Neuronal stem cell (in vitro differentiated cells): ENCODE data around the gene CCDC27.
A peak's percentile ranks its signal among the peaks of the same experiment; 100 is the strongest.

ENCODE experiments used
- DNase-seq: peaks from one replicate; pipeline ENCODE4 v3.0.0-alpha.2; 2013; ENCODE audit warnings: low spot score
- H2AFZ ChIP-seq: one replicate; pipeline ENCODE4 v1.6.1; 2013; ENCODE audit warnings: mild to moderate bottlenecking, low read length, inconsistent platforms
- H2AK5ac ChIP-seq: 2 replicates; pipeline ENCODE4 v1.6.1; 2013; ENCODE audit warnings: low read depth, mild to moderate bottlenecking, inconsistent platforms, low read length, moderate library complexity, mixed read lengths
- H2BK120ac ChIP-seq: 2 replicates; pipeline ENCODE4 v1.6.1; 2013; ENCODE audit warnings: low read depth, mild to moderate bottlenecking, inconsistent platforms, low read length, moderate library complexity, mixed read lengths
- H2BK12ac ChIP-seq: one replicate; pipeline ENCODE4 v1.6.1; 2013; ENCODE audit warnings: low read length, inconsistent platforms
- H2BK15ac ChIP-seq: 2 replicates; pipeline ENCODE4 v1.6.1; 2013; ENCODE audit warnings: mild to moderate bottlenecking, low read length, inconsistent platforms, mixed read lengths
- H2BK5ac ChIP-seq: one replicate; pipeline ENCODE4 v1.6.1; 2013; ENCODE audit warnings: inconsistent platforms, mild to moderate bottlenecking, low read length, moderate library complexity
- H3K14ac ChIP-seq: one replicate; pipeline ENCODE4 v1.6.1; 2013; ENCODE audit warnings: low read length, inconsistent platforms
- H3K18ac ChIP-seq: 2 replicates; pipeline ENCODE4 v1.6.1; 2013; ENCODE audit warnings: low read length, inconsistent platforms
- H3K23ac ChIP-seq: 2 replicates; pipeline ENCODE4 v1.6.1; 2013; ENCODE audit warnings: low read depth, mild to moderate bottlenecking, mixed read lengths, low read length, inconsistent platforms; ENCODE audit not compliant: poor library complexity
- H3K27ac ChIP-seq: replicated peaks from 3 replicates; pipeline ENCODE4 v1.5.1; 2013; ENCODE audit warnings: low read length, inconsistent platforms
- H3K27me3 ChIP-seq, 3 experiments: 2 replicates each; pipeline ENCODE4 v1.6.1; 2013; ENCODE audit warnings: low read length in 3 of 3, mild to moderate bottlenecking in 2 of 3, inconsistent platforms in 1 of 3, low read depth in 1 of 3, mixed read lengths in 1 of 3, moderate library complexity in 1 of 3; ENCODE audit not compliant: control insufficient read depth in 3 of 3, insufficient read depth in 3 of 3
- H3K36me3 ChIP-seq, 2 donors: replicated peaks in 1 of 2; 2 replicates each; pipeline ENCODE4 v1.6.1; 2013; ENCODE audit warnings: low read length in 2 of 2; ENCODE audit not compliant: control insufficient read depth in 2 of 2, insufficient read depth in 2 of 2
- H3K4ac ChIP-seq: 2 replicates; pipeline ENCODE4 v1.6.1; 2013; ENCODE audit warnings: inconsistent platforms, mild to moderate bottlenecking, low read length, moderate library complexity
- H3K4me1 ChIP-seq, 2 donors: 1 replicate in 1 of 2; 2 replicates in 1 of 2; pipeline ENCODE4 v1.6.1; 2013; ENCODE audit warnings: low read length in 2 of 2, low read depth in 1 of 2; ENCODE audit not compliant: control insufficient read depth in 2 of 2, insufficient read depth in 1 of 2
- H3K4me2 ChIP-seq: one replicate; pipeline ENCODE4 v1.6.1; 2013; ENCODE audit warnings: mild to moderate bottlenecking, low read length, inconsistent platforms; ENCODE audit not compliant: insufficient read depth, poor library complexity, severe bottlenecking
- H3K4me3 ChIP-seq, 2 donors: 2 replicates each; pipeline ENCODE4 v1.5.1; 2013; ENCODE audit warnings: low read length in 2 of 2, mild to moderate bottlenecking in 2 of 2, inconsistent platforms in 1 of 2, moderate library complexity in 1 of 2
- H3K79me1 ChIP-seq: one replicate; pipeline ENCODE4 v1.6.1; 2013; ENCODE audit warnings: low read depth, mild to moderate bottlenecking, inconsistent platforms, low read length, moderate library complexity
- H3K9ac ChIP-seq: one replicate; pipeline ENCODE4 v1.6.1; 2013; ENCODE audit warnings: mild to moderate bottlenecking, low read depth, low read length, inconsistent platforms; ENCODE audit not compliant: poor library complexity
- H3K9me3 ChIP-seq, 2 donors: replicated peaks in 1 of 2; 2 replicates each; pipeline versions ENCODE3 to v1.6.1; 2013; ENCODE audit warnings: low read length in 2 of 2, mild to moderate bottlenecking in 2 of 2, inconsistent platforms in 1 of 2, low read depth in 1 of 2, mixed read lengths in 1 of 2, moderate library complexity in 1 of 2; ENCODE audit not compliant: control insufficient read depth in 2 of 2, insufficient read depth in 1 of 2
- H4K8ac ChIP-seq: one replicate; pipeline ENCODE4 v1.6.1; 2013; ENCODE audit warnings: low read depth, mild to moderate bottlenecking, inconsistent platforms, low read length, moderate library complexity
- H4K91ac ChIP-seq: one replicate; pipeline ENCODE4 v1.6.1; 2013; ENCODE audit warnings: low read length, low read depth, mild to moderate bottlenecking, inconsistent platforms; ENCODE audit not compliant: poor library complexity
- WGBS, 2 donors: extraction: QIAGEN DNeasy Blood & Tissue Kit; methylation state at CpG; one replicate each; pipeline ENCODE4 v1.1.7; 2013; ENCODE audit warnings: missing lambda C conversion rate in 2 of 2, mixed read lengths in 1 of 2; ENCODE audit not compliant: insufficient read length in 2 of 2, insufficient replicate concordance in 1 of 2; ENCODE audit errors: extremely low coverage in 2 of 2; 5-methylcytosine and 5-hydroxymethylcytosine counted together

Gene CCDC27

DNA sequence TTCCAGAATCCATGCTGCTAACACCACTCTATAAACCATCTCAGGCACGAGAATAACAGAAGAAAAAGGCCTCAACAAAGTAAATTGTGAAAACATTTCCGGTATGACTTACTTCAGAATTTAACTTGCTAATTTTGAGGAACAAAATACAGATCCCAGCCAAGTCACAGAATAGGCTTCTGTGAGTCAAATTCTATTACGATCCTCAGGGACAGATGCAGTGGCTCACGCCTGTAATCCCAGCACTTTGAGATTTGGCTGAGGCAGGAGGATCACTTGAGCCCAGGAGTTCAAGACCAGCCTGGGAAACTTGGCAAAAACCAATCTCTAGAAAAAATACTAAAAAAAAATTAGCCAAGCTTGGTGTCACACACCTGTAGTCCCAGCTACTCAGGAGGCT, 8.8 kb upstream of the CCDC27 start:
- no peak overlapping the region for H3K4me2 ChIP-seq
- H2BK5ac ChIP-seq, result no peak overlapping the region
- H2AFZ ChIP-seq, result no peak overlapping the region
- no CpG with 5 or more reads among the region's 4 CpGs for WGBS, 2 donors
- no peak overlapping the region for H3K23ac ChIP-seq
- no peak overlapping the region for H3K14ac ChIP-seq
- H3K27ac ChIP-seq, result no peak overlapping the region
- H4K8ac ChIP-seq, result no peak overlapping the region
- H2AK5ac ChIP-seq, result no peak overlapping the region
- H3K18ac ChIP-seq, result no peak overlapping the region
- H3K9me3 ChIP-seq, result no peaks in the 10 kb centered on the region
- no peak for DNase-seq
- H3K4me3 ChIP-seq, result no peak overlapping the region
- H2BK120ac ChIP-seq, result no peak overlapping the region
- H2BK15ac ChIP-seq, result no peak overlapping the region
- no peak overlapping the region for H2BK12ac ChIP-seq
- H3K27me3 ChIP-seq, result no peaks in the 10 kb centered on the region
- peaks cover 16% of the 10 kb centered on the region for H3K79me1 ChIP-seq
- peaks cover 34 to 72% of the 10 kb centered on the region in 2 donors for H3K36me3 ChIP-seq
- H4K91ac ChIP-seq, result no peak overlapping the region
- H3K9ac ChIP-seq, result no peak overlapping the region
- no peak overlapping the region for H3K4ac ChIP-seq
- H3K4me1 ChIP-seq, result peaks cover 13 to 17% of the 10 kb centered on the region in 2 donors

GRCh38 chr1:3743826-3744225, 8.4 kb upstream of the CCDC27 start:
- no CpG with 5 or more reads among the region's 12 CpGs for WGBS, 2 donors
- Histone ChIP-seq H3K4me2 (no peak overlapping the region), H3K18ac (no peak overlapping the region), H3K9me3 (no peaks in the 10 kb centered on the region), H3K4me1 (peaks cover 13 to 17% of the 10 kb centered on the region in 2 donors), H4K8ac (no peak overlapping the region), H2BK12ac (no peak overlapping the region), H3K23ac (no peak overlapping the region), H3K79me1 (peaks cover 16% of the 10 kb centered on the region), H3K27me3 (peaks cover 0 to 4% (median 0%) of the 10 kb centered on the region in 3 experiments), H2BK120ac (no peak overlapping the region), H3K27ac (no peak overlapping the region), H4K91ac (no peak overlapping the region), H3K36me3 (peaks cover 32 to 68% of the 10 kb centered on the region in 2 donors), H2AFZ (no peak overlapping the region), H3K9ac (no peak overlapping the region), H2AK5ac (no peak overlapping the region), H3K4me3 (no peak overlapping the region), H2BK15ac (no peak overlapping the region), H3K14ac (no peak overlapping the region), H3K4ac (no peak overlapping the region), H2BK5ac (no peak overlapping the region)
- no peak for DNase-seq

DNA sequence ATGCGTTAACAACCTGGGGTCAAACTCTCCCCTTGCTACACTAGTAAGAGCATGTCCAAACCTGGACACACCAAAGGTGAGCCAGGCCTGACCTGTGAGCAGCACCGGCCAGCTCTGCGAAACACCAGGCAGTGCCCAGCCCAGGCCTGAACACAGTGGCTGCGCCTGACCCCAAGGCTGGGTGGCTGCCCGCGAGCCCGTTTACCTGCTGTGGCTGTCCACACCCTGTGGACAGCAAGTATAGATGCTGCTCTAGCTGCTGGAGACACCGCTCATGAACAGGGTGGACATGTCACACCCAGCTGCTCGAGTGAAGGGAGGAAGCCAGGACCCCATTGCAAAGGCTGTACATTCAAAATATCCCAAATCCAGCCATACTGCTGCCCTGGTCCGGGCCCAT, 7.6 kb upstream of the CCDC27 start:
- Histone ChIP-seq H3K4ac (no peak overlapping the region), H4K91ac (no peak overlapping the region), H2BK15ac (no peak overlapping the region), H2BK5ac (no peak overlapping the region), H3K23ac (peak overlapping the region; percentile 65), H3K9me3 (no peaks in the 10 kb centered on the region), H3K79me1 (peaks cover 16% of the 10 kb centered on the region), H2BK12ac (no peak overlapping the region), H3K36me3 (peaks cover 29 to 60% of the 10 kb centered on the region in 2 donors), H3K9ac (no peak overlapping the region), H4K8ac (peak overlapping the region; percentile 17), H3K4me1 (peaks cover 13 to 17% of the 10 kb centered on the region in 2 donors), H3K18ac (no peak overlapping the region), H2BK120ac (no peak overlapping the region), H3K27ac (no peak overlapping the region), H3K27me3 (peaks cover 0 to 11% (median 0%) of the 10 kb centered on the region in 3 experiments), H3K4me3 (no peak overlapping the region), H2AFZ (no peak overlapping the region), H3K4me2 (no peak overlapping the region), H2AK5ac (no peak overlapping the region), H3K14ac (no peak overlapping the region)
- no peak for DNase-seq
- WGBS, 2 donors, result no CpG with 5 or more reads among the region's 10 CpGs

GRCh38 chr1:3745071-3745470, 7.2 kb upstream of the CCDC27 start:
- H2BK5ac ChIP-seq, result no peak overlapping the region
- peak overlapping the region in 1 of 2 donors; percentile 90 for H3K4me3 ChIP-seq
- H2AK5ac ChIP-seq, result no peak overlapping the region
- no peak overlapping the region for H2AFZ ChIP-seq
- no CpG with 5 or more reads among the region's 12 CpGs for WGBS, 2 donors
- peaks cover 0 to 12% (median 0%) of the 10 kb centered on the region in 3 experiments for H3K27me3 ChIP-seq
- H3K79me1 ChIP-seq, result peaks cover 16% of the 10 kb centered on the region
- H4K91ac ChIP-seq, result no peak overlapping the region
- H3K36me3 ChIP-seq, result peaks cover 25 to 55% of the 10 kb centered on the region in 2 donors
- H3K9ac ChIP-seq, result no peak overlapping the region
- no peak overlapping the region for H3K4ac ChIP-seq
- H4K8ac ChIP-seq, result no peak overlapping the region
- H2BK12ac ChIP-seq, result no peak overlapping the region
- H3K27ac ChIP-seq, result no peak overlapping the region
- H3K18ac ChIP-seq, result no peak overlapping the region
- no peak overlapping the region for H2BK120ac ChIP-seq
- H3K4me1 ChIP-seq, result peaks cover 13 to 17% of the 10 kb centered on the region in 2 donors
- no peak overlapping the region for H3K14ac ChIP-seq
- DNase-seq, result no peak
- H3K9me3 ChIP-seq, result no peaks in the 10 kb centered on the region
- no peak overlapping the region for H3K4me2 ChIP-seq
- H2BK15ac ChIP-seq, result no peak overlapping the region
- H3K23ac ChIP-seq, result peak overlapping the region; percentile 89
